GM23338 (cell line): ENCODE measurements around the gene MAD2L2. TPM values are rescaled to one million over a fixed set of nuclear protein-coding genes. Genes with fewer than 3 reads are reported as not detected.

Source experiments
- ATAC-seq: fragments of 200-7000 bp; cut with Tn5 transposase; 3 replicates; pipeline ENCODE4 v1.9.1; 2020
- DNase-seq: peaks from one replicate; pipeline ENCODE4 v3.0.0-alpha.2; 2015; ENCODE audit warnings: low spot score
- H2AFZ ChIP-seq: fragments of 200-600 bp; sonication (generic); 2 replicates; pipeline ENCODE4 v1.8.0; 2016; ENCODE audit warnings: antibody characterized with exemption, mild to moderate bottlenecking, moderate library complexity
- H3F3A ChIP-seq: fragments of 200-600 bp; sonication (generic); replicated peaks from 2 replicates; pipeline ENCODE4 v1.8.0; 2017; ENCODE audit warnings: antibody characterized with exemption, mixed run types, low read depth
- H3K27ac ChIP-seq: fragments of 200-600 bp; sonication (generic); 2 replicates; pipeline ENCODE4 v1.6.1; 2016; ENCODE audit warnings: low read depth
- H3K27me3 ChIP-seq: fragments of 200-600 bp; sonication (generic); 2 replicates; pipeline ENCODE4 v1.8.0; 2016; ENCODE audit warnings: mild to moderate bottlenecking, mixed run types, moderate library complexity; ENCODE audit not compliant: insufficient read depth
- H3K36me3 ChIP-seq: fragments of 200-600 bp; sonication (generic); 2 replicates; pipeline ENCODE4 v1.8.0; 2016; ENCODE audit warnings: mild to moderate bottlenecking; ENCODE audit not compliant: insufficient read depth
- H3K4me1 ChIP-seq: fragments of 200-600 bp; sonication (generic); 2 replicates; pipeline ENCODE4 v1.8.0; 2016; ENCODE audit warnings: mild to moderate bottlenecking, moderate library complexity; ENCODE audit not compliant: insufficient read depth
- H3K4me2 ChIP-seq: fragments of 200-600 bp; sonication (generic); 2 replicates; pipeline ENCODE4 v1.7.1; 2017; ENCODE audit warnings: mixed run types
- H3K4me3 ChIP-seq: fragments of 200-600 bp; sonication (generic); 2 replicates; pipeline ENCODE4 v1.6.1; 2016; ENCODE audit warnings: mixed run types
- H3K79me2 ChIP-seq: fragments of 200-600 bp; sonication (generic); replicated peaks from 2 replicates; pipeline ENCODE4 v1.8.0; 2017; ENCODE audit warnings: mild to moderate bottlenecking; ENCODE audit not compliant: insufficient read depth
- H3K9me2 ChIP-seq: fragments of 200-600 bp; sonication (generic); 2 replicates; pipeline ENCODE4 v1.8.0; 2017; ENCODE audit not compliant: insufficient read depth
- H4K20me1 ChIP-seq: fragments of 200-600 bp; sonication (generic); replicated peaks from 2 replicates; pipeline ENCODE4 v1.8.0; 2017; ENCODE audit warnings: mild to moderate bottlenecking; ENCODE audit not compliant: insufficient read depth
- H3K27ac Mint-ChIP-seq: 2 replicates; pipeline ENCODE4 v1.8.0; 2020; ENCODE audit warnings: inconsistent platforms, mild to moderate bottlenecking, moderate library complexity, mixed read lengths
- H3K27me3 Mint-ChIP-seq: 3 replicates; pipeline ENCODE4 v1.8.0; 2022; ENCODE audit warnings: low read depth, mild to moderate bottlenecking, moderate library complexity, mixed read lengths, inconsistent platforms; ENCODE audit not compliant: insufficient read depth, poor library complexity
- H3K36me3 Mint-ChIP-seq: 3 replicates; pipeline ENCODE4 v1.8.0; 2021; ENCODE audit warnings: low read depth, mild to moderate bottlenecking, inconsistent platforms, moderate library complexity, mixed read lengths
- H3K4me1 Mint-ChIP-seq: 3 replicates; pipeline ENCODE4 v1.8.0; 2020; ENCODE audit warnings: mild to moderate bottlenecking, inconsistent platforms, mixed read lengths
- H3K4me3 Mint-ChIP-seq: 3 replicates; pipeline ENCODE4 v1.8.0; 2021; ENCODE audit warnings: moderate library complexity, mild to moderate bottlenecking, inconsistent platforms, mixed read lengths
- H3K9me3 Mint-ChIP-seq: 3 replicates; pipeline ENCODE4 v1.8.0; 2020; ENCODE audit warnings: moderate library complexity, mild to moderate bottlenecking, inconsistent platforms, mixed read lengths
- CREB1 ChIP-seq: fragments of 250-450 bp; sonication (Bioruptor Pico); IDR thresholded peaks from 2 replicates; pipeline ENCODE4 v1.5.0; 2020; ENCODE audit warnings: low read depth, mild to moderate bottlenecking, moderate library complexity
- EZH2 ChIP-seq: fragments of 200-600 bp; sonication (generic); IDR thresholded peaks from one replicate; pipeline ENCODE4 v1.8.0; 2017; ENCODE audit warnings: antibody characterized with exemption, mild to moderate bottlenecking, low read depth; ENCODE audit not compliant: unreplicated experiment
- EZH2phosphoT487 ChIP-seq: fragments of 200-600 bp; sonication (generic); IDR thresholded peaks from one replicate; pipeline ENCODE4 v1.8.1; 2018; ENCODE audit warnings: antibody characterized with exemption; ENCODE audit not compliant: unreplicated experiment
- JUNB ChIP-seq: IDR thresholded peaks from one replicate; pipeline ENCODE4 v1.6.1; 2016; ENCODE audit warnings: antibody characterized with exemption; ENCODE audit not compliant: unreplicated experiment
- NANOG ChIP-seq: IDR thresholded peaks from 2 replicates; pipeline ENCODE4 v1.6.1; 2016; ENCODE audit warnings: antibody characterized with exemption, borderline replicate concordance
- POLR2AphosphoS5 ChIP-seq: IDR thresholded peaks from 2 replicates; pipeline ENCODE4 v1.6.1; 2016; ENCODE audit warnings: antibody characterized with exemption, low read depth
- STAT1 ChIP-seq: IDR thresholded peaks from one replicate; pipeline ENCODE4 v1.6.1; 2016; ENCODE audit warnings: antibody characterized with exemption; ENCODE audit not compliant: unreplicated experiment
- ZNF114 ChIP-seq: fragments of 250-450 bp; sonication (Bioruptor Pico); IDR thresholded peaks from 2 replicates; pipeline ENCODE4 v1.5.0; 2020; ENCODE audit warnings: mild to moderate bottlenecking, moderate library complexity
- ZNF331 ChIP-seq: fragments of 250-450 bp; sonication (Bioruptor Pico); IDR thresholded peaks from 2 replicates; pipeline ENCODE4 v1.5.0; 2020; ENCODE audit warnings: low read depth, mild to moderate bottlenecking, moderate library complexity
- polyA plus RNA-seq: library from polyadenylated mRNA; unstranded; fragments of >200 nt; fragmentation: Nextera tagmentation; extraction: Ambion mirVana; gene quantifications from 2 replicates; pipeline ENCODE4 v1.2.1, GENCODE V29; 2016
- total RNA-seq: library from RNA; depleted of rRNA; stranded (reverse); fragments of >200 nt; shearing (Covaris generic); gene quantifications from 2 replicates; pipeline ENCODE4 v1.2.3, GENCODE V29; 2014
- TF ChIP-seq, protein P1 (sequence below): IDR thresholded peaks from 2 replicates; pipeline ENCODE4 v1.6.1; 2016; ENCODE audit warnings: antibody characterized with exemption
- TF ChIP-seq, protein P2 (sequence below): IDR thresholded peaks from one replicate; pipeline ENCODE4 v1.6.1; 2018; ENCODE audit warnings: antibody characterized with exemption; ENCODE audit not compliant: unreplicated experiment
- TF ChIP-seq, protein P3 (sequence below): fragments of 250-450 bp; sonication (Bioruptor Pico); IDR thresholded peaks from 2 replicates; pipeline ENCODE4 v1.5.0; 2020; ENCODE audit warnings: mild to moderate bottlenecking, moderate library complexity
- TF ChIP-seq, protein P4 (sequence below), 2 experiments: fragments of 200-600 bp in 1 of 2; sonication (generic) in 1 of 2; conservative IDR thresholded peaks; 2 replicates each; pipeline versions ENCODE4 v1.5.1 to v1.6.1; 2016 to 2017; ENCODE audit warnings: antibody characterized with exemption in 2 of 2, low read depth in 2 of 2, mild to moderate bottlenecking in 2 of 2, moderate library complexity in 1 of 2

Gene MAD2L2
- total and polyA plus RNA-seq, 2 experiments from 2014 or later: 498 to 552 TPM

DNA sequence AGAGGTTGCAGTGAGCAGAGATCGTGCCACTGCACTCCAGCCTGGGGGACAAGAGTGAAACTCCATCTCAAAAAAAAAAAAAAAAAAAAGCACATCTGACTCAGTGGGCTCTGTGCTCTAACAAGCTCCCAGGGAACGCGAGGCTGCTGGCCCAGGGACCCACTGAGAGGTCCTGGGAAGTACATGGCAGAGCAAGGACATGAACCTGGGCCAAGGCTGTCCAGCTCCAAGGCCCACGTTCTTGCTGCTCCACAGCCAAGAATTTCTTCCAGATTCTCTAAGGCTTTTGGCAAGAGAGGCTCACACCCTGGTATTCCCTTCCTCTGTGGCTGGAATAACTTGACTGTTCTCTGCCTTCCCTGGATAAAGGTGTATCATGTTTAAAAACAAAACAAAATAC is 39.6 kb upstream of the MAD2L2 start:
- no peak overlapping the region for H3K4me2 ChIP-seq
- H3K27me3 Mint-ChIP-seq: peaks cover 14% of the 10 kb centered on the region

More for the DNA sequence above, 39.6 kb upstream of the MAD2L2 start:
- Histone ChIP-seq H3K27ac (no peak overlapping the region), H3K9me2 (no peaks in the 10 kb centered on the region), H2AFZ (no peak overlapping the region), H3F3A (peaks cover 16% of the 10 kb centered on the region), H3K36me3 (no peaks in the 10 kb centered on the region), H3K4me1 (peaks cover 12% of the 10 kb centered on the region), H3K27me3 (no peaks in the 10 kb centered on the region), H4K20me1 (no peaks in the 10 kb centered on the region), H3K79me2 (no peaks in the 10 kb centered on the region), H3K4me3 (no peak overlapping the region)
- peaks cover 19% of the 10 kb centered on the region for H3K36me3 Mint-ChIP-seq
- TF ChIP-seq EZH2phosphoT487: no peak
- TF ChIP-seq CREB1 (CRISPR knock-in tag): no peak
- TF ChIP-seq, protein P1, sequence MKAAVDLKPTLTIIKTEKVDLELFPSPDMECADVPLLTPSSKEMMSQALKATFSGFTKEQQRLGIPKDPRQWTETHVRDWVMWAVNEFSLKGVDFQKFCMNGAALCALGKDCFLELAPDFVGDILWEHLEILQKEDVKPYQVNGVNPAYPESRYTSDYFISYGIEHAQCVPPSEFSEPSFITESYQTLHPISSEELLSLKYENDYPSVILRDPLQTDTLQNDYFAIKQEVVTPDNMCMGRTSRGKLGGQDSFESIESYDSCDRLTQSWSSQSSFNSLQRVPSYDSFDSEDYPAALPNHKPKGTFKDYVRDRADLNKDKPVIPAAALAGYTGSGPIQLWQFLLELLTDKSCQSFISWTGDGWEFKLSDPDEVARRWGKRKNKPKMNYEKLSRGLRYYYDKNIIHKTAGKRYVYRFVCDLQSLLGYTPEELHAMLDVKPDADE: no peak
- no peak for TF ChIP-seq POLR2AphosphoS5
- TF ChIP-seq EZH2: no peak
- TF ChIP-seq NANOG: no peak
- TF ChIP-seq ZNF114: no peak
- no peak for TF ChIP-seq JUNB
- TF ChIP-seq, protein P2, sequence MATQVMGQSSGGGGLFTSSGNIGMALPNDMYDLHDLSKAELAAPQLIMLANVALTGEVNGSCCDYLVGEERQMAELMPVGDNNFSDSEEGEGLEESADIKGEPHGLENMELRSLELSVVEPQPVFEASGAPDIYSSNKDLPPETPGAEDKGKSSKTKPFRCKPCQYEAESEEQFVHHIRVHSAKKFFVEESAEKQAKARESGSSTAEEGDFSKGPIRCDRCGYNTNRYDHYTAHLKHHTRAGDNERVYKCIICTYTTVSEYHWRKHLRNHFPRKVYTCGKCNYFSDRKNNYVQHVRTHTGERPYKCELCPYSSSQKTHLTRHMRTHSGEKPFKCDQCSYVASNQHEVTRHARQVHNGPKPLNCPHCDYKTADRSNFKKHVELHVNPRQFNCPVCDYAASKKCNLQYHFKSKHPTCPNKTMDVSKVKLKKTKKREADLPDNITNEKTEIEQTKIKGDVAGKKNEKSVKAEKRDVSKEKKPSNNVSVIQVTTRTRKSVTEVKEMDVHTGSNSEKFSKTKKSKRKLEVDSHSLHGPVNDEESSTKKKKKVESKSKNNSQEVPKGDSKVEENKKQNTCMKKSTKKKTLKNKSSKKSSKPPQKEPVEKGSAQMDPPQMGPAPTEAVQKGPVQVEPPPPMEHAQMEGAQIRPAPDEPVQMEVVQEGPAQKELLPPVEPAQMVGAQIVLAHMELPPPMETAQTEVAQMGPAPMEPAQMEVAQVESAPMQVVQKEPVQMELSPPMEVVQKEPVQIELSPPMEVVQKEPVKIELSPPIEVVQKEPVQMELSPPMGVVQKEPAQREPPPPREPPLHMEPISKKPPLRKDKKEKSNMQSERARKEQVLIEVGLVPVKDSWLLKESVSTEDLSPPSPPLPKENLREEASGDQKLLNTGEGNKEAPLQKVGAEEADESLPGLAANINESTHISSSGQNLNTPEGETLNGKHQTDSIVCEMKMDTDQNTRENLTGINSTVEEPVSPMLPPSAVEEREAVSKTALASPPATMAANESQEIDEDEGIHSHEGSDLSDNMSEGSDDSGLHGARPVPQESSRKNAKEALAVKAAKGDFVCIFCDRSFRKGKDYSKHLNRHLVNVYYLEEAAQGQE: no peak
- TF ChIP-seq, protein P3, sequence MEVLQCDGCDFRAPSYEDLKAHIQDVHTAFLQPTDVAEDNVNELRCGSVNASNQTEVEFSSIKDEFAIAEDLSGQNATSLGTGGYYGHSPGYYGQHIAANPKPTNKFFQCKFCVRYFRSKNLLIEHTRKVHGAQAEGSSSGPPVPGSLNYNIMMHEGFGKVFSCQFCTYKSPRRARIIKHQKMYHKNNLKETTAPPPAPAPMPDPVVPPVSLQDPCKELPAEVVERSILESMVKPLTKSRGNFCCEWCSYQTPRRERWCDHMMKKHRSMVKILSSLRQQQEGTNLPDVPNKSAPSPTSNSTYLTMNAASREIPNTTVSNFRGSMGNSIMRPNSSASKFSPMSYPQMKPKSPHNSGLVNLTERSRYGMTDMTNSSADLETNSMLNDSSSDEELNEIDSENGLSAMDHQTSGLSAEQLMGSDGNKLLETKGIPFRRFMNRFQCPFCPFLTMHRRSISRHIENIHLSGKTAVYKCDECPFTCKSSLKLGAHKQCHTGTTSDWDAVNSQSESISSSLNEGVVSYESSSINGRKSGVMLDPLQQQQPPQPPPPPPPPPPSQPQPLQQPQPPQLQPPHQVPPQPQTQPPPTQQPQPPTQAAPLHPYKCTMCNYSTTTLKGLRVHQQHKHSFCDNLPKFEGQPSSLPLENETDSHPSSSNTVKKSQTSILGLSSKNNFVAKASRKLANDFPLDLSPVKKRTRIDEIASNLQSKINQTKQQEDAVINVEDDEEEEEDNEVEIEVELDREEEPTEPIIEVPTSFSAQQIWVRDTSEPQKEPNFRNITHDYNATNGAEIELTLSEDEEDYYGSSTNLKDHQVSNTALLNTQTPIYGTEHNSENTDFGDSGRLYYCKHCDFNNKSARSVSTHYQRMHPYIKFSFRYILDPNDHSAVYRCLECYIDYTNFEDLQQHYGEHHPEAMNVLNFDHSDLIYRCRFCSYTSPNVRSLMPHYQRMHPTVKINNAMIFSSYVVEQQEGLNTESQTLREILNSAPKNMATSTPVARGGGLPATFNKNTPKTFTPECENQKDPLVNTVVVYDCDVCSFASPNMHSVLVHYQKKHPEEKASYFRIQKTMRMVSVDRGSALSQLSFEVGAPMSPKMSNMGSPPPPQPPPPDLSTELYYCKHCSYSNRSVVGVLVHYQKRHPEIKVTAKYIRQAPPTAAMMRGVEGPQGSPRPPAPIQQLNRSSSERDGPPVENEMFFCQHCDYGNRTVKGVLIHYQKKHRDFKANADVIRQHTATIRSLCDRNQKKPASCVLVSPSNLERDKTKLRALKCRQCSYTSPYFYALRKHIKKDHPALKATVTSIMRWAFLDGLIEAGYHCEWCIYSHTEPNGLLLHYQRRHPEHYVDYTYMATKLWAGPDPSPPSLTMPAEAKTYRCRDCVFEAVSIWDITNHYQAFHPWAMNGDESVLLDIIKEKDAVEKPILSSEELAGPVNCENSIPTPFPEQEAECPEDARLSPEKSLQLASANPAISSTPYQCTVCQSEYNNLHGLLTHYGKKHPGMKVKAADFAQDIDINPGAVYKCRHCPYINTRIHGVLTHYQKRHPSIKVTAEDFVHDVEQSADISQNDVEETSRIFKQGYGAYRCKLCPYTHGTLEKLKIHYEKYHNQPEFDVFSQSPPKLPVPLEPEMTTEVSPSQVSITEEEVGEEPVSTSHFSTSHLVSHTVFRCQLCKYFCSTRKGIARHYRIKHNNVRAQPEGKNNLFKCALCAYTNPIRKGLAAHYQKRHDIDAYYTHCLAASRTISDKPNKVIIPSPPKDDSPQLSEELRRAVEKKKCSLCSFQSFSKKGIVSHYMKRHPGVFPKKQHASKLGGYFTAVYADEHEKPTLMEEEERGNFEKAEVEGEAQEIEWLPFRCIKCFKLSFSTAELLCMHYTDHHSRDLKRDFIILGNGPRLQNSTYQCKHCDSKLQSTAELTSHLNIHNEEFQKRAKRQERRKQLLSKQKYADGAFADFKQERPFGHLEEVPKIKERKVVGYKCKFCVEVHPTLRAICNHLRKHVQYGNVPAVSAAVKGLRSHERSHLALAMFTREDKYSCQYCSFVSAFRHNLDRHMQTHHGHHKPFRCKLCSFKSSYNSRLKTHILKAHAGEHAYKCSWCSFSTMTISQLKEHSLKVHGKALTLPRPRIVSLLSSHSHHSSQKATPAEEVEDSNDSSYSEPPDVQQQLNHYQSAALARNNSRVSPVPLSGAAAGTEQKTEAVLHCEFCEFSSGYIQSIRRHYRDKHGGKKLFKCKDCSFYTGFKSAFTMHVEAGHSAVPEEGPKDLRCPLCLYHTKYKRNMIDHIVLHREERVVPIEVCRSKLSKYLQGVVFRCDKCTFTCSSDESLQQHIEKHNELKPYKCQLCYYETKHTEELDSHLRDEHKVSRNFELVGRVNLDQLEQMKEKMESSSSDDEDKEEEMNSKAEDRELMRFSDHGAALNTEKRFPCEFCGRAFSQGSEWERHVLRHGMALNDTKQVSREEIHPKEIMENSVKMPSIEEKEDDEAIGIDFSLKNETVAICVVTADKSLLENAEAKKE (CRISPR knock-in tag): no peak
- no peak for TF ChIP-seq STAT1
- no peak for TF ChIP-seq ZNF331 (CRISPR knock-in tag)
- TF ChIP-seq, protein P4, sequence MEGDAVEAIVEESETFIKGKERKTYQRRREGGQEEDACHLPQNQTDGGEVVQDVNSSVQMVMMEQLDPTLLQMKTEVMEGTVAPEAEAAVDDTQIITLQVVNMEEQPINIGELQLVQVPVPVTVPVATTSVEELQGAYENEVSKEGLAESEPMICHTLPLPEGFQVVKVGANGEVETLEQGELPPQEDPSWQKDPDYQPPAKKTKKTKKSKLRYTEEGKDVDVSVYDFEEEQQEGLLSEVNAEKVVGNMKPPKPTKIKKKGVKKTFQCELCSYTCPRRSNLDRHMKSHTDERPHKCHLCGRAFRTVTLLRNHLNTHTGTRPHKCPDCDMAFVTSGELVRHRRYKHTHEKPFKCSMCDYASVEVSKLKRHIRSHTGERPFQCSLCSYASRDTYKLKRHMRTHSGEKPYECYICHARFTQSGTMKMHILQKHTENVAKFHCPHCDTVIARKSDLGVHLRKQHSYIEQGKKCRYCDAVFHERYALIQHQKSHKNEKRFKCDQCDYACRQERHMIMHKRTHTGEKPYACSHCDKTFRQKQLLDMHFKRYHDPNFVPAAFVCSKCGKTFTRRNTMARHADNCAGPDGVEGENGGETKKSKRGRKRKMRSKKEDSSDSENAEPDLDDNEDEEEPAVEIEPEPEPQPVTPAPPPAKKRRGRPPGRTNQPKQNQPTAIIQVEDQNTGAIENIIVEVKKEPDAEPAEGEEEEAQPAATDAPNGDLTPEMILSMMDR (conservative IDR thresholded peaks at IDR 0.05; ENCODE audit: low read depth in 2 of 2): no peak
- DNase-seq (no peak), ATAC-seq (no peak)
- no peaks in the 10 kb centered on the region for H3K9me3 Mint-ChIP-seq
- H3K4me3 Mint-ChIP-seq: no peak overlapping the region
- peaks cover 21% of the 10 kb centered on the region for H3K4me1 Mint-ChIP-seq
- H3K27ac Mint-ChIP-seq: no peak overlapping the region
